H4 (cell line): Measurements from ENCODE around the gene MYCBPAP. TPM values are rescaled to one million over a fixed set of nuclear protein-coding genes. Genes with fewer than 3 reads are reported as not detected.

ENCODE experiments used
- DNase-seq: peaks from one replicate; pipeline ENCODE4 v3.0.0-alpha.2; 2015; ENCODE audit warnings: low spot score
- total RNA-seq: library from RNA; depleted of rRNA; stranded (reverse); fragments of >200 nt; shearing (Covaris generic); gene quantifications from 2 replicates; pipeline ENCODE4 v1.2.3, GENCODE V29; 2014

The MYCBPAP gene
- total RNA-seq, 1 experiment from 2014 or later = not detected

- DNase-seq = no peak
These were observed 9.5 kb downstream of the MYCBPAP start for GRCh38 chr17:50517504-50518383.

DNA sequence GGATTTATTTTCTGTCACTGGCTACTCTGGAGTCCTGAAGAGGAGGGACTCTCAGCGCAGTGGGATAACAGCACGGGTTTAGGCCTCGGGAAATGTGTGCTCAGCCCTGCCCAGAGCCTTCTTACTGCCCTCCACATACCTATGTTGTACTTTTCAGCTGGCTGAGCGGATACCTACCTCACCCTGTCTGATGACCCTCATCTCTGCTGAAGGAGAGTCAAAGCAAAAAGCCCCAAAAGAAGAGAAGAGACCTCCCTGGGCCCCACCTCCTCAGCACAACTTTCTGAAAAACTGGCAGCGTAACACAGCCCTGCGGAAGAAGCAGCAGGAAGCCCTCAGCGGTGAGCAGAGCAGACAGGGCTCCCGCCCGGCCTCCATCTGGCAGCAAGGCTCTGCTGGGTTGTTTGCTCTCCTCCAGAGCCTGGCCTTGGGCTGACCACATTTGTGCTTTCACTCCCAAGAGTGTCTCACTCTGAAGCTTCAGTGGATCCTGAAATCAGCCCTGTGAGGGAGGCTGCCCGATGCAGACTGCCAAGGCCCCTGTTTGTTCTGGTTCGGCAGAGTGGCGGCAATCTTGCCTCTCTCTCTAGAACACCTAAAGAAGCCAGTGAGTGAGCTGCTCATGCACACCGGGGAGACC is 10.3 kb downstream of the MYCBPAP start:
- DNase-seq = no peak

GRCh38 chr17:50519141-50519834 is 11.0 kb downstream of the MYCBPAP start:
- no peak for DNase-seq

GRCh38 chr17:50520483-50520882 is 12.2 kb downstream of the MYCBPAP start:
- no peak for DNase-seq

- no peak for DNase-seq
These were observed 13.3 kb downstream of the MYCBPAP start for GRCh38 chr17:50521514-50521913.

- no peak for DNase-seq
These were observed 14.5 kb downstream of the MYCBPAP start for GRCh38 chr17:50522766-50523165.

DNA sequence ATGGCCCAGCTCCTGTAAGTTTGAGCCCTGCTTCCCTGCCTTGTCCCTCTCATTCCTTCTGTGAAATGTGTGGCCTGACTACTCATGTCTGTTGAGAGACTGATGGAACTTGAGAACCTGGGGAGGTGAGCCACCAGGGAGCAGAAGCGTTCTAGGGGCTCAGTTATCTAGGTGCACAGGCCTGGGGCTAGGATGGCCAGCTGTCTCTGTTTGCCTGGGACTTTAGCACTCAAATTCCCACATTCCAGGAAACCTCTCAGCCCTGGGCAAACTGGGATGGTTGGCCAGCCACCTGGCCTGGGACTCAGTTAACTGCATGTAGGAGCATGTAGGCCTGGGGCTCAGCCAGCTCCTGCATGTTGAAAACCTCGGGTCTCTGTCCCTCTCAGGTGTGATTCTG is 15.0 kb downstream of the MYCBPAP start:
- DNase-seq = no peak

DNA sequence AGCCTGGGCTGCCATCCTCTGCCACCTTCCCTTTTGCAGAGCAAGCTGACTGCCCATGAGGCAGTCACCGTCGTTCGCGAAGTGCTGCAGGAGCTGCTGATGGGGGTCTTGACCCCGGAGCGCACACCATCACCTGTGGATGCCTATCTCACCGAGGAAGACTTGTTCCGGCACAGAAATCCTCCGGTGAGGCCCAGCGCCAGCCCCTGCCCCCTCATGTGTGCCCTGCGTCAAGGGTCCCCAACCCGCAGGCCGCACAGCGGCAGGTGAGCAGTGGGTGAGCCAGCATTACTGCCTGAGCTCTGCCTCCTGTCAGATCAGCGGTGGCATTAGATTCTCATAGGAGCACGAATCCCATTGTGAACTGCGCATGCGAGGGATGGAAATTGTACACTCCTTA is 16.6 kb downstream of the MYCBPAP start:
- DNase-seq = no peak

DNA sequence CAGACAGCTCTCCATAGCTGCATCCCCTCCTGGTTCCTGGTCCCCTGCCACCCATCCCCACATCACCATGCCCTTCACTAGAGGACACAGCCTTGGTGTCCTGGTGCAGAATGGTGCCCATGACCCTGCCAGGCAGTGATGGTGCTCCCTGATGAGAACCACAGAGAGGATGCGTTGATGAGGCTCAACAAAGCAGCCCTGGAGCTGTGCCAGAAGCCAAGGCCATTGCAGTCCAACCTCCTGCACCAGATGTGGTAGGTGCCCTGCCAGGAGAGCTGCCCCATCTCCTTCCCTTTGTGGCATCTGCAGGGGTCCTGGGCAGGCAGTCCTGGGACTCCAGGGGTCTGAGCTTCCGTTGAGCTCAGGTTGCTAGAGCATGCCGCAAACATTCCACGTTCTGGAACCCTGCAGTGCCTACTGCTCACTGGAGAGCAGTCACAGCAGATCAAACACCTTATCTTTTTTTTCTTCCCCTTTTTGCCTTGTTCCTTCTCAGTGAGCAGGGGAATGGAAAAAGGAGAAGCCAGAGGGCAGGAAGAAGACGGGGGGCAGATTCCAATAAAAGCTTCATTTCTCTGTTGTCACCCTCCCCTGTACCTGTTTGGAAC is 19.0 kb downstream of the MYCBPAP start:
- DNase-seq = no peak

GRCh38 chr17:50527949-50528474 is 19.8 kb downstream of the MYCBPAP start:
- DNase-seq = no peak

GRCh38 chr17:50529849-50530248 is 21.6 kb downstream of the MYCBPAP start:
- DNase-seq = no peak

GRCh38 chr17:50531428-50532025 is 23.3 kb downstream of the MYCBPAP start:
- DNase-seq = no peak

DNA sequence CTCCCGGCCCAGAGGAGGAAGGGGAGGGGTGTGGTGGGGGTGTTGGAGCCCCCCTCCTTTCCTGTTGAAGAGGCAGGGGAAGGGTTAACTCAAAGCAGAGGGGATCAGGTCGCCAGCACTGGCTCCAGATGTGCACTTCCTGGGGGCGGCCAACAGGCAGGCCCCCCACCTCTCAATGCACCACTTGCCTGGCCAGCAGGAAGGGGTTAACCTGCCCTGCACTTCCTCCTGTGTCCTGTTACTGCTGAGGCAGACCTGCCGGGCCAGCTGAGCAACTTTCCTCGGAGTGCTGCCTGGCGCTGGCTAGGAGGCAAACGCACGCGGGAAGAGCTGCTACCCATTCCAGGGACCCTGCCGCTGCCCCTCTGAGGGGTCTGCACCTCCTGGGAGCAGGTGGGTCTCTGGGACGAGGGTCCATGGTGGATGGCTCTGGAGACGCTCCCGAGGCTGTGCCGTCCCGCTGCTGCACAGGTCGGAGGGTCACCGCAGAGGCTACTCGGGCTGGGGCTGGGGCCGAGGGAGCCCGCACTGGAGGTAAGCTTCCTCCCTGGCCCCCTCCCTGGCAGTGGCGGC is 24.3 kb downstream of the MYCBPAP start, which contains the start of gene EPN3:
Gene EPN3 (plus strand): TSS at position 284 of the 573 bp plus-strand sequence. CDS start 3,822 bp downstream, outside the sequence.
- no peak for DNase-seq

GRCh38 chr17:50533185-50533584 is 24.9 kb downstream of the MYCBPAP start:
- DNase-seq = no peak

DNA sequence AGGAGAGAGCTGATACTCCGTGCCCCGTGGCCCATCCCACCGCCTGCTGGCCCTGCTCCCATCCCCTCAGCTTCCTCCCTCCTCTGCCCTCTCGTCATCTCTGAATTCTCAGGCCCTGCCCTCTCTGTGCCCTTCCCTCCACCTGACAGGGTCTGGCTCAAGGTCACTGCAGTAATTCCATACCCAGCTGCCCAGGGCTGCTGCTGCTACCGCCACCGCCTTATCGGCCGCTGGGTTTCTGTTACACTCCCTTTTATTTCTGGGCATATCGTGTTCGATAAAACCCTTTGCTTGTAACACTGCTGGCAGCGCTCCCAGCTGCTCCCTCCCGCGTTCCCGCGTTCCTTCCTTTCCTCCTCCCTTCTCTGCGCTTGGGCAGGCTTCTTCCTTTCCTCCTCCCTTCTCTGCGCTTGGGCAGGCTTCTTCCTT is 25.5 kb downstream of the MYCBPAP start:
- DNase-seq = peak; percentile 44

- no peak for DNase-seq
These were observed 26.2 kb downstream of the MYCBPAP start for GRCh38 chr17:50534222-50534978.

DNA sequence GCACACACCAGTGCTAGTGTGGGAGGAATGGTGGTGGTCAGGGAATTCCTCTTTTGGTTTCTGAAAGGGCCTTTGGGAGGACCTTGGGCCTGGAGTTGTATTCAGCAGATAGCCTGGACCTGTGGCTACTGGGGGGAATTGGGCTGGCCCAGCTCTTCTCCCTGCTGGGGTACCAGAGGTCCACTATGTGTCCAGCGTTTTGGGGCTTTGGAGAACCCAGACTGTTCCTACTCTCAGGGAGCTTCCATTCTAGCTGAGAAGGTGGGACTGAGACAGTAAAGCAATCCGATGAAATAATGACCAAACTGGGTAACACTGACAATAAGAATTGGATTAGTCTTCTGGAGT is 26.7 kb downstream of the MYCBPAP start:
- no peak for DNase-seq

- DNase-seq = no peak
These were observed 27.2 kb downstream of the MYCBPAP start for GRCh38 chr17:50535407-50535806.

GRCh38 chr17:50536683-50537646 is 28.7 kb downstream of the MYCBPAP start:
- DNase-seq = no peak
